Caki2 (cell line): ENCODE data around the gene CP. TPM values are rescaled to one million over a fixed set of nuclear protein-coding genes. Genes with fewer than 3 reads are reported as not detected.
"Not testable (repeated sequence)": the region's sequence is repeated elsewhere in the genome, so short reads cannot be mapped to it uniquely, and the experiment has no call there.

Source experiments
- DNase-seq: peaks from one replicate; pipeline ENCODE4 v3.0.0-alpha.2; 2015; ENCODE audit warnings: low read depth
- in situ Hi-C: cut with HindIII; loops from 2 replicates; pipeline ENCODE4 v1.10.0; 2016; ENCODE audit warnings: low sequenced_read_pairs, low pct_unique_long_range_greater_than_20kb, mixed read lengths
- total RNA-seq: library from RNA; depleted of rRNA; stranded (reverse); fragments of >200 nt; shearing (Covaris generic); gene quantifications from 2 replicates; pipeline ENCODE4 v1.2.3, GENCODE V29; 2014; ENCODE audit warnings: low replicate concordance

CP gene
- total RNA-seq, 1 experiment from 2014 or later, result 10.9 TPM

GRCh38 chr3:149234671-149235245 is 13.1 kb upstream of the CP start:
- no peak for DNase-seq
- in situ Hi-C loops, result no loop called here

- DNase-seq, result no peak
- in situ Hi-C loops, result no loop called here
Measured at GRCh38 chr3:149233323-149233722, 11.7 kb upstream of the CP start.

- in situ Hi-C loops, result no loop called here
Measured at GRCh38 chr3:149231871-149232270, 10.2 kb upstream of the CP start.

GRCh38 chr3:149227591-149228268 is 6.1 kb upstream of the CP start:
- in situ Hi-C loops, result no loop called here
- no peak for DNase-seq

More at GRCh38 chr3:149231871-149232270, 10.2 kb upstream of the CP start:
- no peak for DNase-seq

- in situ Hi-C loops, result no loop called here
- DNase-seq, result no peak
Measured at GRCh38 chr3:149226776-149227175, 5.1 kb upstream of the CP start.

GRCh38 chr3:149224736-149225594 is 3.3 kb upstream of the CP start:
- in situ Hi-C loops, result no loop called here
- peak; percentile 95 for DNase-seq

- no peak for DNase-seq
- in situ Hi-C loops, result no loop called here
Measured at GRCh38 chr3:149223461-149223820, 1.8 kb upstream of the CP start.

GRCh38 chr3:149219380-149220121 is 2.1 kb downstream of the CP start:
- DNase-seq, in situ Hi-C loops: not testable (repeated sequence)

- in situ Hi-C loops, result no loop called here
- no peak for DNase-seq
Measured at GRCh38 chr3:149217347-149217746, 4.3 kb downstream of the CP start.

GRCh38 chr3:149216193-149216869 is 5.3 kb downstream of the CP start:
- in situ Hi-C loops, result no loop called here
- no peak for DNase-seq

GRCh38 chr3:149215515-149215914 is 6.1 kb downstream of the CP start:
- in situ Hi-C loops, result no loop called here
- DNase-seq, result no peak

GRCh38 chr3:149214702-149215101 is 6.9 kb downstream of the CP start:
- in situ Hi-C loops, result no loop called here
- no peak for DNase-seq

GRCh38 chr3:149212386-149212785 is 9.2 kb downstream of the CP start:
- in situ Hi-C loops, result no loop called here
- no peak for DNase-seq

GRCh38 chr3:149209431-149209830 is 12.2 kb downstream of the CP start:
- in situ Hi-C loops, result no loop called here

GRCh38 chr3:149207475-149207874 is 14.2 kb downstream of the CP start:
- DNase-seq, result no peak
- in situ Hi-C loops, result no loop called here

More at GRCh38 chr3:149209431-149209830, 12.2 kb downstream of the CP start:
- DNase-seq, result no peak

- in situ Hi-C loops, result no loop called here
- no peak for DNase-seq
Measured at GRCh38 chr3:149204390-149204991, 17.1 kb downstream of the CP start.

- in situ Hi-C loops, result no loop called here
- DNase-seq, result no peak
Measured at GRCh38 chr3:149203758-149204157, 17.9 kb downstream of the CP start.

- DNase-seq, result no peak
- in situ Hi-C loops, result no loop called here
Measured at GRCh38 chr3:149199474-149199873, 22.2 kb downstream of the CP start.
